B cell (primary cell): Measurements from ENCODE around the gene COLEC12. TPM values are rescaled to one million over a fixed set of nuclear protein-coding genes. Genes with fewer than 3 reads are reported as not detected.

ENCODE experiments used
- ATAC-seq: fragments of 200-7000 bp; cut with Tn5 transposase; one replicate; pipeline ENCODE4 v1.10.0; 2021; ENCODE audit warnings: low read depth, mild to moderate bottlenecking, moderate number of reproducible peaks, moderate library complexity
- CTCF ChIA-PET: fragments of 350-600 bp; sonication (Branson Sonifier 250); formaldehyde crosslinking; loops from one replicate; lab custom pipeline; 2021; ENCODE audit warnings: antibody characterized with exemption, inconsistent platforms; lab: Charles Lee
- POLR2A ChIA-PET: fragments of 350-600 bp; sonication (Branson Sonifier 250); formaldehyde crosslinking; loops from one replicate; lab custom pipeline; 2021; ENCODE audit warnings: antibody characterized with exemption; lab: Charles Lee
- DNase-seq: peaks from one replicate; pipeline ENCODE4 v3.0.0; 2013
- H2AFZ ChIP-seq: 2 replicates; pipeline ENCODE4 v1.6.1; 2012; ENCODE audit warnings: mild to moderate bottlenecking, low read depth, low read length; ENCODE audit not compliant: insufficient read depth, poor library complexity, severe bottlenecking
- H3K27ac ChIP-seq, 2 donors: 1 replicate in 1 of 2; 2 replicates in 1 of 2; pipeline ENCODE4 v1.5.1; 2012 to 2013; ENCODE audit warnings: low read length in 2 of 2, mild to moderate bottlenecking in 2 of 2, moderate library complexity in 1 of 2
- H3K27me3 ChIP-seq, 4 experiments: fragments of 200-600 bp in 1 of 4; sonication (generic) in 1 of 4; replicated peaks in 1 of 4; 1 replicate in 2 of 4; 2 replicates in 2 of 4; pipeline versions ENCODE4 v1.6.1 to v1.7.0; 2013 to 2016; ENCODE audit warnings: low read length in 3 of 4, mild to moderate bottlenecking in 2 of 4, mixed read lengths in 1 of 4, moderate library complexity in 1 of 4; ENCODE audit not compliant: insufficient read depth in 4 of 4, control insufficient read depth in 3 of 4; ENCODE audit errors: control extremely low read depth in 1 of 4
- H3K36me3 ChIP-seq, 2 experiments: replicated peaks in 1 of 2; 1 replicate in 1 of 2; 2 replicates in 1 of 2; pipeline versions ENCODE4 v1.6.1 to v1.7.1; 2013; ENCODE audit warnings: low read length in 1 of 2; ENCODE audit not compliant: insufficient read depth in 2 of 2, control insufficient read depth in 1 of 2; ENCODE audit errors: control extremely low read depth in 1 of 2, extremely low read depth in 1 of 2
- H3K4me1 ChIP-seq, 2 donors: fragments of 200-600 bp in 1 of 2; sonication (generic) in 1 of 2; 1 replicate in 1 of 2; 2 replicates in 1 of 2; pipeline versions ENCODE4 v1.5.1 to v1.6.1; 2013 to 2017; ENCODE audit warnings: low read length in 2 of 2; ENCODE audit not compliant: control insufficient read depth in 2 of 2, insufficient read depth in 2 of 2
- H3K4me2 ChIP-seq: replicated peaks from 2 replicates; pipeline ENCODE3; 2012; ENCODE audit warnings: mild to moderate bottlenecking, low read depth, low read length; ENCODE audit not compliant: poor library complexity, severe bottlenecking
- H3K4me3 ChIP-seq, 5 experiments: fragments of 200-600 bp in 1 of 5; sonication (generic) in 1 of 5; 1 replicate in 3 of 5; 2 replicates in 2 of 5; pipeline versions ENCODE4 v1.5.1 to v1.7.0; 2011 to 2016; ENCODE audit warnings: low read length in 4 of 5, mild to moderate bottlenecking in 4 of 5, low read depth in 2 of 5, control low read depth in 1 of 5, moderate library complexity in 1 of 5; ENCODE audit not compliant: insufficient read depth in 1 of 5; ENCODE audit errors: control extremely low read depth in 1 of 5, extremely low read depth in 1 of 5
- H3K79me2 ChIP-seq: fragments of 200-600 bp; sonication (generic); one replicate; pipeline ENCODE4 v1.6.0; 2016; ENCODE audit warnings: low read length; ENCODE audit not compliant: control insufficient read depth, insufficient read depth
- H3K9ac ChIP-seq: fragments of 200-600 bp; sonication (generic); 2 replicates; pipeline ENCODE4 v1.6.1; 2017; ENCODE audit warnings: mild to moderate bottlenecking, low read length, moderate library complexity
- H3K9me3 ChIP-seq, 3 donors: one replicate each; pipeline versions ENCODE4 v1.6.1 to v1.7.1; 2013; ENCODE audit warnings: low read length in 2 of 3; ENCODE audit not compliant: control insufficient read depth in 2 of 3, insufficient read depth in 1 of 3; ENCODE audit errors: control extremely low read depth in 1 of 3
- H4K20me1 ChIP-seq: 2 replicates; pipeline ENCODE4 v1.6.0; 2012; ENCODE audit warnings: mild to moderate bottlenecking, low read length; ENCODE audit not compliant: insufficient read depth, control insufficient read depth, poor library complexity, severe bottlenecking
- H3K27ac Mint-ChIP-seq: one replicate; pipeline ENCODE4 v1.8.0; 2021; ENCODE audit warnings: mixed read lengths
- H3K27me3 Mint-ChIP-seq: one replicate; pipeline ENCODE4 v1.8.0; 2021; ENCODE audit warnings: mixed read lengths
- H3K4me1 Mint-ChIP-seq: one replicate; pipeline ENCODE4 v1.8.0; 2021; ENCODE audit warnings: mixed read lengths
- H3K4me3 Mint-ChIP-seq: one replicate; pipeline ENCODE4 v1.8.0; 2021; ENCODE audit warnings: mixed read lengths
- H3K9me3 Mint-ChIP-seq: one replicate; pipeline ENCODE4 v1.8.0; 2022; ENCODE audit warnings: mixed read lengths; ENCODE audit not compliant: insufficient read depth
- CTCF ChIP-seq: fragments of 200-600 bp; IDR thresholded peaks from one replicate; pipeline ENCODE4 v1.8.0; 2022; ENCODE audit warnings: antibody characterized with exemption, mild to moderate bottlenecking
- EZH2 ChIP-seq: IDR thresholded peaks from 2 replicates; pipeline ENCODE4 v1.6.1; 2012; ENCODE audit warnings: borderline replicate concordance, low read depth, mild to moderate bottlenecking, moderate library complexity, low read length; ENCODE audit not compliant: insufficient read depth, poor library complexity, severe bottlenecking
- WGBS: methylation state at CpG from one replicate; pipeline ENCODE4 v1.1.5; 2013; ENCODE audit warnings: missing lambda C conversion rate; ENCODE audit not compliant: insufficient coverage; 5-methylcytosine and 5-hydroxymethylcytosine counted together
- intact Hi-C: fragments of 100-400 bp; cut with micrococcal nuclease; formaldehyde crosslinking; loops from one replicate; pipeline ENCODE4 v1.10.0; 2022
- polyA plus RNA-seq: library from polyadenylated mRNA; depleted of rRNA; stranded (reverse); fragments of >200 nt; gene quantifications from 2 replicates; pipeline ENCODE4 v1.2.3, GENCODE V29; 2012
- total RNA-seq, 2 donors: library from RNA; stranded (reverse); fragments of 120-200 nt in 1 of 2; gene quantifications; 1 replicate in 1 of 2; 2 replicates in 1 of 2; pipeline versions ENCODE4 v1.2.3 to v1.2.4, GENCODE V29; 2013 to 2022

The COLEC12 gene
- total and polyA plus RNA-seq, 2 donors (not counting 1 experiment from before 2014, with no cell fraction given): not detected

GRCh38 chr18:474416-474815, 26.1 kb downstream of the COLEC12 start:
- no peaks in the 10 kb centered on the region for H3K4me1 Mint-ChIP-seq
- H2AFZ ChIP-seq: no peak overlapping the region
- no peak overlapping the region for H3K4me3 ChIP-seq
- no peaks in the 10 kb centered on the region for H3K4me1 ChIP-seq
- no peak overlapping the region for H3K27ac Mint-ChIP-seq
- TF ChIP-seq CTCF (no peak), EZH2 (no peak)
- H3K27ac ChIP-seq: no peak overlapping the region
- H3K9me3 Mint-ChIP-seq: no peaks in the 10 kb centered on the region
- no peaks in the 10 kb centered on the region for H3K9me3 ChIP-seq
- 81% methylated on average over 4 of the region's 4 CpGs for WGBS
- DNase-seq (no peak), ATAC-seq (no peak)
- H4K20me1 ChIP-seq: no peaks in the 10 kb centered on the region
- no peak overlapping the region for H3K4me2 ChIP-seq
- ChIA-PET CTCF (interaction anchor here (1.0 kb wide), 1 partner anchor 59 kb away, joined by 3 read pairs; no protein-coding TSS in a partner anchor), POLR2A (no interaction called here)
- intact Hi-C loops: no loop called here
- H3K27me3 ChIP-seq: no peaks in the 10 kb centered on the region
- no peaks in the 10 kb centered on the region for H3K79me2 ChIP-seq
- peaks cover under 1% of the 10 kb centered on the region for H3K27me3 Mint-ChIP-seq
- no peak overlapping the region for H3K9ac ChIP-seq
- no peak overlapping the region for H3K4me3 Mint-ChIP-seq
- no peaks in the 10 kb centered on the region for H3K36me3 ChIP-seq

GRCh38 chr18:473802-474201, 26.7 kb downstream of the COLEC12 start:
- POLR2A ChIA-PET: no interaction called here
- Histone ChIP-seq H3K4me1 (no peaks in the 10 kb centered on the region), H2AFZ (no peak overlapping the region), H3K27me3 (no peaks in the 10 kb centered on the region), H3K9me3 (no peaks in the 10 kb centered on the region), H3K4me2 (no peak overlapping the region), H3K36me3 (no peaks in the 10 kb centered on the region), H3K79me2 (no peaks in the 10 kb centered on the region), H3K27ac (no peak overlapping the region), H3K9ac (no peak overlapping the region), H3K4me3 (no peak overlapping the region), H4K20me1 (no peaks in the 10 kb centered on the region)
- no peak overlapping the region for H3K4me3 Mint-ChIP-seq
- TF ChIP-seq EZH2 (no peak), CTCF (no peak)
- H3K9me3 Mint-ChIP-seq: no peaks in the 10 kb centered on the region
- no peak for DNase-seq
- ATAC-seq: no peak
- CTCF ChIA-PET: interaction anchor here (1.0 kb wide), 1 partner anchor 60 kb away, joined by 3 read pairs; no protein-coding TSS in a partner anchor
- H3K27ac Mint-ChIP-seq: no peak overlapping the region
- H3K4me1 Mint-ChIP-seq: no peaks in the 10 kb centered on the region
- intact Hi-C loops: no loop called here
- no peaks in the 10 kb centered on the region for H3K27me3 Mint-ChIP-seq
- WGBS: 83% methylated on average over 1 of the region's 1 CpG
